NCI-H526 (cell line): ENCODE measurements around the gene VSIR.

Source experiments
- DNase-seq, 2 experiments: peaks; one replicate each; lab custom pipeline; 2025; lab: John Stamatoyannopoulos, UW

VSIR gene

GRCh38 chr10:71806704-71807556, 33.6 kb upstream of the VSIR start:
- no peak for DNase-seq

GRCh38 chr10:71805776-71806703, 32.7 kb upstream of the VSIR start:
- DNase-seq = peak in 1 of 2 experiments; percentile 42

GRCh38 chr10:71804077-71804476, 30.8 kb upstream of the VSIR start:
- DNase-seq = no peak

GRCh38 chr10:71802715-71803488, 29.6 kb upstream of the VSIR start:
- no peak for DNase-seq

GRCh38 chr10:71802235-71802634, 28.9 kb upstream of the VSIR start:
- no peak for DNase-seq

- no peak for DNase-seq
Measured at GRCh38 chr10:71801361-71801760, 28.0 kb upstream of the VSIR start.

GRCh38 chr10:71799608-71800453, 26.5 kb upstream of the VSIR start:
- no peak for DNase-seq

- DNase-seq = no peak
Measured at GRCh38 chr10:71799112-71799511, 25.8 kb upstream of the VSIR start.

GRCh38 chr10:71798308-71798624, 24.9 kb upstream of the VSIR start:
- no peak for DNase-seq

- no peak for DNase-seq
Measured at GRCh38 chr10:71797533-71798307, 24.4 kb upstream of the VSIR start.

GRCh38 chr10:71796749-71797405, 23.6 kb upstream of the VSIR start:
- no peak for DNase-seq

DNA sequence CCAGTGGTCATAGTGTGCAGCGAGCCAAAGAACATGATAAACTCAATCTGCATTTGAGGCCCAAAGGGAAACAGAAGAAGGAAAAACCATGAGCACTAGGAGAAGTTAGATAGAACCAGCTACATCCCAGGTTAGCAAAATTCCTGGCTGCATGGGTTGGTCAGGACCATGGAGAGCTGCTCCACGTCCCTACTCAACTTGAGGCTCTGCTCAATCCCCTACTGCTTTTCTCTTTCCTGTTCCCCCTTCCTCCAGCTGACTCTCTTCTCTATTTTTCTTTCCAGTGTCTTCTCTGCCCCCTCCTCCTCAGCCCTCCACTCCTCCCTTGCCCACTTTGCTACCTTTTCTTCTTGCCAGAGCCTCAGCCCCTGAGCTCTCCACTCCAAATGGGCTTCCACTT, 21.9 kb upstream of the VSIR start:
- no peak for DNase-seq

DNA sequence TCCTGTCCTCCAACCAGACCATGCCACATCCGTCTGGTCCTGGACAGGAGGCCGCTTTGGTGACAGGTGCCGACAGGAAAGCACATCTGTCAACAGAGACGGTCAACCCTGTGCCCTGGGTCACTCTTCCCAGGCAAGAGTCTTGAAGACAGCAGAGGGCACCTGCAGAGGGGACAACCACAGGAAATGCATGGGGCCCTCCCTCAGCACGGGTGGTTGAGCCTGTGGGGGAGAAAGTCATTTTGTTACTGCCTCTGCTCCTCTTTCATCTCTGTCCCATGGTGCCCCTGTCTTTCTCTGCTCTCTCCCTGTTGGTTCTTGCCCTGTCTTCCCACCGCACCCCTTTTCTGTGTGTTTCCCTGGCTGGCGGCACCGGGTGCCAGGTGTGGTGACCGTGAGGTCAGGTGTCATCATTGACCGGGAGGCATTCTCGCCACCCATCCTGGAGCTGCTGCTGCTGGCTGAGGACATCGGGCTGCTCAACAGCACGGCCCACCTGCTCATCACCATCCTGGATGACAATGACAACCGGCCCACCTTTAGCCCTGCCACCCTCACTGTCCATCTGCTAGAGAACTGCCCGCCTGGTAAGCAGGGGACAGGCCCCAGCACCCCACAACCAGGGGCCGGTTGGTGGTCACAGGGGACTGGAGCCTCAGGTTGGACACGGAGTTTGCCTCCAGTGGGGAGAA, 17.6 kb upstream of the VSIR start:
- DNase-seq = no peak

DNA sequence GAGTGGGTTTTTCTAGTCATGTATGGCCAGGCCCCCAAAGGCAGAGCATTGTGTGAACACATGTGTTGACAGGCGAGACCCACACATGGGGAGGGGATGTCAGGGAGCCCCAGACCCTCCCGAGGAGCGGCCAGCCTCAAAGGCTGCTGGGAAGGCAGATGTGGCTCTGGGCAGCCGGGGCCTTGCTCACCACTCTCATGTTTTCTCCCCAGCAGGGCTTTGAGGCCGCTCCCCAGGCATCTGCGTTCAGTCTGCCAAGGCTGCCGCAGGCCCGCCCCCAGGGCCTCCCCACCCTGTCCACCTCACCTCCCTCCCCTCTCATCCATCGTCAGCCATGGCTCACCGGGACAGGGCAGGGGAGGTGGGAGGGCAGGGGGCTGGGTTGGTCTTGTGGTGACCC, 16.6 kb upstream of the VSIR start:
- DNase-seq = no peak

- no peak for DNase-seq
Measured at GRCh38 chr10:71788954-71789353, 15.6 kb upstream of the VSIR start.

DNA sequence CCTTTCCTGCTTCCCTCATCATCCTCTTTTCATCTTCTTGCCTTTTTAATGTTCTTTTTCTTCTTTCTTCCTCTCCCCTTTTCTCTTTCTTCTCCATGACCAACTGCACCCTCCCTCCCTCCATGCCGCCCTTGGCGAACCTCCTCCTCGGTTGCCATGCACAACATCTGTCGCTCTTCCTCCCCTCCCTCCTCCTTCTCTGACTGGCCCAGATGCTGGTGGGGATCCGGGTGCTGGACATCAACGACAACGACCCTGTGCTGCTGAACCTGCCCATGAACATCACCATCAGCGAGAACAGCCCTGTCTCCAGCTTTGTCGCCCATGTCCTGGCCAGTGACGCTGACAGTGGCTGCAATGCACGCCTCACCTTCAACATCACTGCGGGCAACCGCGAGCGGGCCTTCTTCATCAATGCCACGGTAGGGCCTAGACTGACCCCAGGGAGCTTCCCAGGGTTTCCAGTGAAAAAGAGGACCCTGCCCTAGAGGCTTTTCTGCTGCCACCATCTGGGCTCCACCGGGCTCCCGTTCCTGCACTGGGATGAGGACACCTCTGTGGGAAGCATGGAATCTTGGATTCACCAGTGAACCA, 11.5 kb upstream of the VSIR start:
- DNase-seq = no peak

DNA sequence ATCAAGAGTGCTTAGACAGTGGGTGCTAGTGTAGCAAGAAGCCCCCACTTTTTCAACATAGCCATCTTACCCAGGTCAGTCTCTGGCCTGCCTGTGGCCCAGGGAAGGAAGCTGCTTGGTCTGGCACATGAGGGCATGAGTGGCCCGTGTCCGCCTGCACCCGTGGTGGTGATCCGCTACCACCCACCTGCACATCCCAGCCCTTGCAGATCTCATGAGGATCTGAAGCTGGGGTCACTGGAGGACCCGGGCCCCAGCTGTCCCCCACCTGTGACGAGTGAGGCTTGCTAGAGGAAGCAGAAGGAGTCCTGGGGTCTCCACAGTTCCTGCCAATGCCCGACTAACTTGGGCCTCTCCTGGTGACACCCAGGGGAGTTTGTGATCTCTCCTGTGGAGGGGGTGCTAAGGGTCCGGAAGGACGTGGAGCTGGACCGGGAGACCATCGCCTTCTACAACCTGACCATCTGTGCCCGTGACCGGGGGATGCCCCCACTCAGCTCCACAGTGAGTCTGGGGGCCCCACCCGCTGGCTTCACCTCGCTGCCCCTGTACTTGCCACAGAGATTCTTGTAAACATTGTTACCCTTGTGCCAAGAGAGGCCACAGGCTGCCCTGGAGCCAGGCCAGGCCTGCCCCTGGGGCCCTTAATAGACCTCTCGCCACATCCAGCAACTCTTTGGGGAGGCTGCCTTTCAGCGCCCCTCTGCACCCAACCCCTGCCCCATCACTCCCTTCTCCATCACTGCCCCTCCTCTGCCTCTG, 10.8 kb upstream of the VSIR start:
- DNase-seq = no peak

DNA sequence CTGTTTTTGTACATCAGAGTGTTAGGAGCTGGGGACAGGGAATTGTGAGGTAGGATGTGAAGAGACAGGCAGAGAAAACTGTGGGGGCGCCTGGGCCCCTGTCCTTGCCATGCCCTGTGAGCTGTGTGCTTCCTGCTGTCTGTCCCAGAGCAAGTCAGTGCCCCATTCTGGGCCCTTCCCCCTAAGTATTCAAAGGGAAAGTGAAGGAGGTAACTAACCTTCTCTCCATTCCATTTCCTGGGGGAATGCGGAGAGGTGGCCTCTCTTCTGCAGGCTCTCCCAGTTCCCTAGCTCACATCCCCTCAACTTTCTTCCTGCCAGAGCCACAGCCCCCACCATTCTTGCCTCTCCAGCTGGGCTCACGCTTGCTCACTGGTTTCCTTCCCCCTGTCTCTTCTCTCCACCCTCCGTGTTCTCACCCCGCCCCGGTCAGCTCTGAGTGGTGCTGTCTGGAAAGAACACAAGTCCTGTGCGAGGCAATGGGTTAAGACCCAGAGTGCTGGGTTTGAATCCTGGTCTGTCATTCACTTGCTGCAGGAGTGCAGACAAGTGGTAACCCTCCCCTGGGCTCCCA, 9.7 kb upstream of the VSIR start:
- no peak for DNase-seq
